Breast epithelium (tissue), 3 donors: ENCODE results near the gene MAP4K4.

Experiments used
- CTCF ChIP-seq, 3 donors: fragments of 450-650 bp; IDR thresholded peaks; one replicate each; pipeline ENCODE4 v1.5.1; 2016 to 2017; ENCODE audit warnings: antibody characterized with exemption in 3 of 3, mild to moderate bottlenecking in 3 of 3, moderate library complexity in 3 of 3
- POLR2A ChIP-seq: fragments of 450-650 bp; IDR thresholded peaks from one replicate; pipeline ENCODE4 v1.6.1; 2016; ENCODE audit warnings: antibody characterized with exemption, mild to moderate bottlenecking, moderate library complexity
- POLR2AphosphoS5 ChIP-seq, 3 donors: sonication (generic); formaldehyde crosslinking; IDR thresholded peaks; one replicate each; pipeline ENCODE4 v1.6.1; 2017; ENCODE audit warnings: antibody characterized with exemption in 3 of 3

GRCh38 chr2:101793277-101793969 is 95.9 kb downstream of the MAP4K4 start:
- no peak for TF ChIP-seq POLR2A
- TF ChIP-seq CTCF (IDR thresholded peaks at IDR 0.05): no peak
- TF ChIP-seq POLR2AphosphoS5 (IDR thresholded peaks at IDR 0.05): no peak
